ENCODE data around the gene ADAM11. TPM values are rescaled to one million over a fixed set of nuclear protein-coding genes. Genes with fewer than 3 reads are reported as not detected.

Gene ADAM11
- total RNA-seq, result 0.07 and 2.6 TPM in 2 replicates

GRCh38 chr17:44758414-44759085 is at the start of gene ADAM11:
Gene ADAM11 (plus strand): TSS chr17:44758988. CDS start chr17:44759200, 212 bp downstream.

GRCh38 chr17:44829523-44830358 is 71.0 kb downstream of the ADAM11 start, which contains the start of gene GJC1:
Gene GJC1 (minus strand): TSS chr17:44830287. CDS start chr17:44805817, 24,470 bp downstream.

Other genes starting within 250 kb of the ADAM11 start
- 3.3 and 4.6 TPM in 2 replicates for gene FZD2, start 201.5 kb upstream of the ADAM11 start, total RNA-seq
- gene MEIOC, start 102.5 kb upstream of the ADAM11 start, total RNA-seq, result 0.19 and 0.28 TPM in 2 replicates
- 27.4 and 27.9 TPM in 2 replicates for gene CCDC43, start 69.2 kb upstream of the ADAM11 start, total RNA-seq
- 4.4 and 6.0 TPM in 2 replicates for gene DBF4B, start 50.3 kb upstream of the ADAM11 start, total RNA-seq
- gene GJC1, start 71.3 kb downstream of the ADAM11 start, total RNA-seq, result 9.6 and 10.3 TPM in 2 replicates
- not detected in 2 replicates for gene HIGD1B, start 88.9 kb downstream of the ADAM11 start, total RNA-seq
- gene EFTUD2, start 140.5 kb downstream of the ADAM11 start, total RNA-seq, result 72.9 and 93.6 TPM in 2 replicates
- 0.05 TPM in 1 of 2 replicates, not detected in the other for gene GFAP, start 156.5 kb downstream of the ADAM11 start, total RNA-seq
- 10.4 and 15.2 TPM in 2 replicates for gene KIF18B, start 188.8 kb downstream of the ADAM11 start, total RNA-seq
- gene C1QL1, start 209.3 kb downstream of the ADAM11 start, total RNA-seq, result 0.42 and 0.71 TPM in 2 replicates